HG03060 (cell line): Measurements from ENCODE around the gene PMFBP1.

Source experiments
- ATAC-seq: cut with Tn5 transposase; IDR thresholded peaks from one replicate; pipeline ENCODE4 v1.9.1; 2021; ENCODE audit warnings: low read depth, moderate number of reproducible peaks; ENCODE audit not compliant: unreplicated experiment

PMFBP1 gene

DNA sequence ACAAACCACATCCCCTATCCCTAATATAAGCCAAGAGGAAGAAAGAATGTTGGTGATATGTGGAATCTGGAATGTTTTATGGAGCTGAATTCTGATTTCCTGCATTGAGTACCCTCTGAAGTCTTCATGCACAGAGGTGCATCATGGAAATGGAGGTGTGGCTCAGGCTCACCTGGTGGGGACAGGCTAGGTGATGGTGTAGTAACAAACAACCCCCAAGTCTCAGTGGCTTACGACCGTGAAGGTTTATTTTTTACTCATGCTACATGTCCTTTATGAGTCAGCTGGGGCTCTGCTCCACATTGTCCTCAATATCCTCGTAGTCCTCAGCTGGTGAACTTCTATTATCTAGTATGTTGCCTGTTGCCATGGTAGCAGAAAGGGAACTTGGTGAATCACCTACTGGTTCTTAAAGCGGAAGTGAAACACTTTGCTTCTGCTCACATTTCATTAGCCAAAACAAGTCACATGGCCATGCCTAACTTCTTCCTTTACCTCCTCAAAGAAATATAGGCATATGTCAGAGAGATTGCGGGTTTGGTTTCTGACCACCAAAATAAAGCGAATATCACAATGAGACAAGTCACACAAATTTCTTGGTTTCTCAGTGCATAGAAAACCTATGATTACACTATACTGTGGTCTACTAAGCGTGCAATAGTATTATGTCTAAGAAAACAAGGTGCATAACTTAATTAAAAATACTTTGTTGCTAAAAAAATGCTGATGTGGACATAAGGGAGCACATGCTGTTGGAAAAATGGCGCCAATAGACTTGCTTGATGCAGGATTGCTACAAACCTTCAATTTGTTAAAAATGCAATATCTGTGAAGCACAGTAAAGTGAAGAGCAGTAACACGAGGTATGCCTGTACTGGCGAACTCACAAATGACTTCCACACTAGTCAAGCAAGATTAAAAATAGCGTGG lies at the start of gene PMFBP1:
Gene PMFBP1 (minus strand): TSS at position 51 of the 930 bp plus-strand sequence. CDS start 947 bp downstream, outside the sequence.
- ATAC-seq: peak; percentile 97

DNA sequence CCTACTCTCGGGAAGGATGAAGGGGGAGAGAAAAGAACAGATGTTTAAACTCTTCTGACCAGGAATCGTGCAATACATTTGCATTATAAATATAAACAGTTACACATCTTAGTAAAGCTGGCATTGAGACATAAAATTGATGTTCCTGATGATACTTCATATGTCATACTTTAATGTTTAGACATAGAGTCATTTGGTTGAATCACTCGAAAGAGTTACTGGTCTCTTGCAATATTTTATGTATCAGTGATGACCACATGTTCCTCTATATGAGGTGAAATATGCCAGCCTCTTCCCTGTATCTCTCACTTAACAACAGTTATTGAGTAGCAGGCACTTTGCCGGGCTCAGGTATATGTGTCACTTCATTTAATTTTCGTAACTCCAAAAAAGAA lies 49.7 kb upstream of the PMFBP1 start:
- no peak for ATAC-seq

GRCh38 chr16:72220875-72221629 lies 49.1 kb upstream of the PMFBP1 start:
- ATAC-seq: no peak

DNA sequence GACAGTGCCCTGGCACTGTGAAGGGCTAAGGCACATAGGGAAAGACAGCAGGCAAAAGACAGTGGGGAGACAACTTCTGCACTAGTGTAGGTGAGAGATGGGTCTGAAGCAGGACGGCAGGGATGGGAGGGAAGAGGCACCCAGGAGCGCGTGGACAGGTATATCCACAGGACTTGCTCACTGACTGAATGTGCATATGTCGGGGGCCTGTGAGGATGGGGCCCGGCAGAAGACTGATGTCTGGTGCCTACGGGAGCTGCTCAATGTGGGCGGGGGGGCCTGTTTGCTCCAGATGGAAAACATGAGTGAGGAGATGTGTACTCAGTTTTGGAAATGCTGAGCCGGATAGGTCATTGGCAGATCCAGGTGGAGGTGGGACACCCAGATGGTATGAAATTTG lies 47.3 kb upstream of the PMFBP1 start:
- ATAC-seq: no peak

DNA sequence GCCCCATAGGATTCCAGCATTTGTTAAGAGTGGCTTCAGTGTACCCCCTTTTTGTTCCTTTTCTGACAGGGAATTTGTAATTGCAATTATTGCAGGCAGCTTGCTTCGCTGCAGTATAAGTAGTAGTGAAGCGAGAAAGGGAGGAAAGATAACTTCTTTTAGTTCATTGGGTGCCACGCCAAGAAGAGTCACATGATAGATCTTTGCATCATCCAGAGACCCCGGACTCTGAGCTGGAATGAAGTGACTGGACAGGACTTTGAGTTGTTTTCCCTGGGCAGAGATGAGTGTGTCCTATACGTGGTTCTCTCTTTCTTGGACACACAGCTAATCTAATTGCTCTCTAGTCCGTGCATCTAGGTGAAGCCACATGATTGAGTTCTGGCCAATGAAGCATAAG lies 44.8 kb upstream of the PMFBP1 start:
- no peak for ATAC-seq

- ATAC-seq: no peak
These were observed 42.9 kb upstream of the PMFBP1 start for GRCh38 chr16:72214821-72215220.

DNA sequence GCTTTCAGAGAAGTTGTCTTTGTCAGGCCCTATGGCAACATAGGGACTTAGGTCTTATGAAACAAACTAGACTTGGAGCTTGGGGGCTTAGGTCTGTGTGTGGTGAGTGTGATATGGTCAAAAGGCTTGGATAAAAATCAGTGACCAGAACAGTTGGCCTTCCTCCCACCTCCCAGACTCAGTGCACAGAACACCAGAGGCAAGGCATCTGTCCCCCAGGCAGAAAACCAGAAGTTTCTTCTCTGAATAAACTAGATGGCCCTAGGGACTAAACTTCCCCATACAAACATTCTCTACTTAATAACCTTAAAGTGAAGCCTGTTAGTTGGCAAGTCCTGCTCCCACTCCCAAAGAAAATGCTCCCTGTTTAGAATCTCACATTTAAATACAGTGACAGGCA lies 39.2 kb upstream of the PMFBP1 start:
- ATAC-seq: no peak

DNA sequence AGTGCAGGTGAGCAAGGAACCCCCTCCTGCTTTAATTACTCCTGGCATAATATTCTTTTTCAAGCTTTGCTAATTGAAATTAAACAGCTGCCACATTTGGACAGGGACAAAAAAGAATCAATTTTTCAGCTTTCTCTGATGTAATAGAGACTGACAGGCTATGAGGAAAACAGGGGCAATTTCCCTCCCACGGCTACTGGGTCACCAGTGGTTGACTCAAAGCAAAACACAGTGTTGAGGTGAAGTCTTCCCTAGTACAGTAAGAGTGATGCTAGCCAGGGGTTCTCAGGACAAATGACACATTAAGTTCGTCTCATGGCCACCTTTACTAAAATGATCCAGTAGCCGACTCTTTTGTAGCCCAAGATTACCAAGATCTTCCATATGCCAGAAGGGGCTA lies 38.6 kb upstream of the PMFBP1 start:
- no peak for ATAC-seq

GRCh38 chr16:72210072-72210471 lies 38.1 kb upstream of the PMFBP1 start:
- no peak for ATAC-seq

- no peak for ATAC-seq
These were observed 34.3 kb upstream of the PMFBP1 start for GRCh38 chr16:72206299-72206698.

- ATAC-seq: peak; percentile 59
These were observed 31.4 kb upstream of the PMFBP1 start for GRCh38 chr16:72203401-72203800.

- ATAC-seq: no peak
These were observed 30.1 kb upstream of the PMFBP1 start for GRCh38 chr16:72202014-72202413.

DNA sequence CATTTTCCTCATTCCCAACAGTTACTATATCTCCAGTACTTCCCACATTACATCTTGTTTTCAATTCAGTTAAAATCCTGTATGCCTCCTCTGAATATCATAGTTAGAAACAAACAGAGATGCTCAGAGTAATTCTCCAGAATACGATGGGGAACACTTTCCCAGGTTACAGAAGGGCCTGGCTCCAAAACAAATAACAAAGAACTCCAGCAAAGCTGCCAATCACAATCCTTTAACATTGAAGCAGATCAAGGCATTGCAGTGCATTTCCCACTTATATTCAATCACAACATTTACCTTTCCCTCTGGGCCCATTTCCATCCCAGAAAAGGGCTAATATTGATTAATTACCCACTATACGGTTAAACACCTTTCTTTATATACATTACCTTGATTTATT lies 29.4 kb upstream of the PMFBP1 start:
- ATAC-seq: no peak

DNA sequence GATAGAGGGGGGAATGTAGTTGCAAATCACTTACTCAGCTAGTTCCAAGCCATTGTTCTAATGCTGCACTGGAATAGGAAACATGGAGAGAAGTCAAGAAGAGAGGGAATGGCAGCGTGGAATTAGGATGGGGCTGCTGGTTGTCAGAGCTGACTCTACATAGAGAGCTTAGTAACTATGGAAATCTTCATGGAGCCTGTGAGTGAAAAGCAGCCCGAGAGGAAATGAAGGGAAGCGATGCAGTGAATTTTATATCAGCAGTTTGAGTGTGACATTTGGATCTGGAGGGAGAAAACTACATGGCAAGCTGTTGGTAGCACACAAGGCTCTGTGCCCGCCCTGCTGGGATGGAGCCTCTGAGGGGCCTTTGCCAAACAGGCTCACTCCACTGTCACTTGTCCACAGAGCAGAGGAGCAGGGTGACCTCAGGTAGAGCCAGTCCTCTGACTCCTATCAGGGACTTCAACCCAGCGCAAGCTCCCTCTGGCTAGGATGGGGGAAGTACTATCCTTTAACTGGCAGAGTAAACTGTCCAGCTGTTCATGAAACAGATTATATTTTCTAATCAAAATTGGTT lies 27.9 kb upstream of the PMFBP1 start:
- ATAC-seq: no peak

- no peak for ATAC-seq
These were observed 26.8 kb upstream of the PMFBP1 start for GRCh38 chr16:72198771-72199201.

GRCh38 chr16:72198021-72198711 lies 26.2 kb upstream of the PMFBP1 start:
- no peak for ATAC-seq

- ATAC-seq: no peak
These were observed 25.6 kb upstream of the PMFBP1 start for GRCh38 chr16:72197545-72197944.

DNA sequence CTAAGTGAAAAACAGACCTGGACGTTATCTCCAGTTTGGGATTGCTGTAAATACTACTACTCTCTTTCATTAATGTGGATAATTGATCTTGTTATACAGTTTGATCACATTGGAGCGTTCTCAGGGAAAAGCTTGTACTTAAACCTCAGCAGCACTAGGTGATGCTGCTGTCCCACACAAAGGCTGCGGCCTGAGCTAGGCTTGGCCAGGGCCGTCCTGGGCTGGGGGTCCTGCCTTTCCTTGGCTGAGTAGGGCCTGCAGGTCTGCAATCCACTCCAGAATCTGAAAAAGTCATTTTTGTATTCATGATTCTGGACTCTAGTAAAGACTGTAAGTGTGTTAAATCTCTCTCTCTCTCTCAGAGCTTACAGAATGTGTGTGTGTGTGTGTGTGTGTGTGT lies 23.7 kb upstream of the PMFBP1 start:
- ATAC-seq: no peak

GRCh38 chr16:72191551-72191950 lies 19.6 kb upstream of the PMFBP1 start:
- no peak for ATAC-seq

DNA sequence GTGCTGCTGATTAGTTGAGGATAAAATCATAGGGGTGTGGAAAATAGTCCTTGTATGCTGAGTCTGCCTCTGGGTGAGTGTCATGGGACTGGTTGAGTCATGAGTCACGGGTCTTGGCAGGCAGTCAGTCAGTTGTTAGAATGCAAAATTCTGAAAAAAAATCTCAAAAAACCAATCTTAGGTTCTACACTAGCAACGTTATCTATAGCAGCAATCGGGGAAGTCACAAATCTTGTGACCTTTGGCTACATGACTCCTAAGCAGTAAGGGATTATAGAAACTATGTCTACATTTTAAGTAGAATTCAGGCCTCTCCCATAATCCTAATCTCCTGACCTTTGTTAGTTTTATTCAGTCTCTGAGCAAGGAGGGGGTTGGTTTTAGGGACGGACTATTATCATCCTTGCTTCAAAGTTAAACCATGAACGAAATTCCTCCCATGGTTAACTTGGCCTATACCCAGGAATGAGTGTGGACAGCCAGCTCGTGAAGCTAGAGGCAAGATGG lies 18.0 kb upstream of the PMFBP1 start:
- ATAC-seq: no peak
